GM23248 (cell line): ENCODE data around the gene FAM163B.

Experiments used
- EZH2 ChIP-seq: fragments of 200-600 bp; sonication (generic); IDR thresholded peaks from 2 replicates; pipeline ENCODE4 v1.6.1; 2018; ENCODE audit warnings: antibody characterized with exemption, mild to moderate bottlenecking; ENCODE audit not compliant: insufficient read depth, poor library complexity, severe bottlenecking
- EZH2phosphoT487 ChIP-seq: fragments of 200-600 bp; sonication (generic); IDR thresholded peaks from 2 replicates; pipeline ENCODE4 v1.6.1; 2018; ENCODE audit warnings: antibody characterized with exemption, moderate library complexity, mild to moderate bottlenecking, low read depth; ENCODE audit not compliant: insufficient read depth

DNA sequence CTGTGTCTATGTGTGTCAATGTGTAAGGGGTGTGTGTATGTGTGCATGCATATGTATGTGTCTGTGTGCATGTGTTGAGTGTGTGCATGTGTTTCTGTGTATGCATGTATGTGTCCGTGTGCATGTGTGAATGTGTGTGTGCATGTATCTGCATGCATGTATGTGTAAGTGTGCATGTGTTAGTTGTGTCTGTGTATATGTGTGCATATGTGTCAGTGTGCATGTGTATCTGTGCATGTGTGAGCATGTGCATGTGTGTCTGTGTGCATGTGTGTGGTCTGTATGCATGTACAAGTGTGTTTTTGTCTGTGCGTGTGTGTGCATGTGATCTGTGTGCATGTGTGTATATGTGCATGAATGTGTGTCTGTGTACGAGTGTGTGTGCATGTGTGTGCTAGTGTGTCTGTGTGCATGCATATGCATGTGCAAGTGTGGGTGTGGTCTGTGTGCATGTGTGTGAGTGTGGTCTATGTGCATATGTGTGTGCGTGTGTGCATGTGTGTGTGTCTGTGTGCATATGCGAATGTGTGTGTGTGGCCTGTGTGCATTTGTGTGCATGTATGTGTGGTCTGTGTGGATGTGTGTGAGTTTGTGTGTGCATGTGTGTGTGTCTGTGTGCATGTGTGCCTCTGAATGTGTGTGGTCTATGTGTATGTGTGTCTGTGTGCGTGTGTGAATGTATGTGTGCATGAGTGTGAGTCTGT lies 9.6 kb downstream of the FAM163B start:
- no peak for TF ChIP-seq EZH2phosphoT487
- TF ChIP-seq EZH2 = no peak
